Kidney capillary endothelial cell (primary cell): ENCODE results near the gene OTOL1.
"Not testable (repeated sequence)": the region's sequence is repeated elsewhere in the genome, so short reads cannot be mapped to it uniquely, and the experiment has no call there.

Experiments used
- DNase-seq: peaks from one replicate; pipeline ENCODE4 v3.0.0-alpha.2; 2018; ENCODE audit warnings: low spot score

The OTOL1 gene

DNA sequence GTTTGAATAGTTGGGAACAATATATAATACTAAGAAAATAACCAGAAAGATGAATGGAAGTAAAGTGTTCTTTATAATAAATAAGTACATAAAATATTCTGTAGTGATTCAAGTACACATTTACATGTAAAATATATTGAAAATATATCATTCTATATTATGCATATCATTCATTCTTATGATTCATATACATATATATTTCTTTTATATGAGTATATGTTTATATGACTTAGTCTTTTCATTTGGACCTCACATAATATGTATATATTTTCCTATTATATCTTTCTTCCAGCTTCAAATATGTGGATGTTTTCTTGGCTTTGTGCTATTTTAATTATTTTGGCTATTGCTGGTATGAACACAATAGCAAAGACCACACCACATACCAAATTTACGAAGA is at the start of gene OTOL1:
Gene OTOL1 (plus strand): TSS at position 301 of the 400 bp plus-strand sequence. CDS start 0 bp downstream, at position 301.
- DNase-seq = no peak

DNA sequence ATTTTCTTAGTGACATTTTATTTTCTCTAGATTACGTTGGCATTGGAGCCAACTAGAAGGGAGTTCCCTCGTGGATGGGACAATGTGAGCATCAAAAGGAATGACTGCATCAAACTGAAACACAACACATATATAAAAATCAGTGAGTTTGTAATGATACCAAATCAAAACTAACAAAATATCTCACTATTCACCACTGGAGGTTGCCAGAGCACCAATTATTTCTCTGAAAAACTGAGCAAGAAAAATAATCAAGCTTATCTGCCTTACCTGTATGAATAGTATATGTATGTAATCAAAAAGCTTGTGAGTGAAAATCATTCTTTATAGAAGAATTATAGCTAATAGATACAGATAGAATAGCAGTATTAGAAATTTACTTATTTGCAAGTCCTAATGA is 46.8 kb upstream of the OTOL1 start:
- DNase-seq = no peak

DNA sequence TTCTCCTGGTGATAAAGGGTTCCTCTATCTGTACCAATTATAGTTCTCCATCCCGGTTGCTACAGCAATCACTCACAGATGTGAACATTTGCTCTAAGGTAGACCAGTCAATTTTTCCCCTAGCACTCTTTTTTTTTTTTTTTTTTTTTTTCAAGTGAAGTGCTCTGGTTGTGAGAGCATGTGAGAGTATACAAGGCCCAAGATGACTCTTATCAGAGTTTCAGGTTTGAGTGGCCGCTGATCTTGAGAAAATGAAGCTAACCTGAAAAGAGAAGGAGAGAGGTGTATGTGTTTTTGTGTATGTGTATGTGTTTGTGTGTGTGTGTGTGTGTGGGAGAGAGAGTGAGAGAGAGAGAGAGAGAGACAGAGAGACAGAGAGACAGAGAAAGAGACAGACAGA is 44.4 kb upstream of the OTOL1 start:
- no peak for DNase-seq

DNA sequence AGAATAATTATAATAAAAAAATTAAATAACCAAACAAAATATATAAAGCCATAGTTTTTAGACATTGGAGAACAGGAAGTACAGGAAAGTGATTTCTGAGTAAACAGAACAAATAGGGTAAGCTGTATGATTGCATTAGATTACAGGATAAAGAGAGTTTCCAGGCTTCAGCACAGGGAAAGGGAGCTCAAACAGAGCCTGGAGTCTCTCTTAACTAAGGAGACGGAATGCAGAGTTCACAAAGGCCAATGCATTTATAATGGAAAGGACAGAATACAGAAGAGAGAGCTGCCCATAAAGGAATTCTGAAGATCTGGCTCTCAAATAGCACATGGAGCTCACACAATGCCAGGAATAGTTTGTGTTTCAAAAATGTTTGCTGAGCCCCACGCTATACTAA is 42.0 kb upstream of the OTOL1 start:
- no peak for DNase-seq

DNA sequence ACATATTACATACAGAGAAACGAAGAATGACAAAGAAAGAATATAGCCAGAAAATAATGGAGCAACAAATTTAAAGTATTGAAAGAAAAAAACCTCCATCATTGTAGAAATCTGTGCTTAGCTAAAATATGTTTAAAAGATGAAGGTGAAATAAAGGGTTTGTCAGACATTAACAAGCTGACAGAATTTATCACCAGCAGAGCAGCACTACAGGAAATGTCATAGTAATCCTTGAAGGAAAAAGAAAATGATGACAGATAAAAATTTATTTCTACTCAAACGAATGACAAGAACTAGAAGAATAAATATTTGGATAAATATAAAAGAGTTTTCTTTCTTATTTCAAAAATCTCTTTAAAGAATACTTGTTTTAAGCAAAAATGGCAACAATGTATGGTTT is 40.6 kb upstream of the OTOL1 start:
- no peak for DNase-seq

DNA sequence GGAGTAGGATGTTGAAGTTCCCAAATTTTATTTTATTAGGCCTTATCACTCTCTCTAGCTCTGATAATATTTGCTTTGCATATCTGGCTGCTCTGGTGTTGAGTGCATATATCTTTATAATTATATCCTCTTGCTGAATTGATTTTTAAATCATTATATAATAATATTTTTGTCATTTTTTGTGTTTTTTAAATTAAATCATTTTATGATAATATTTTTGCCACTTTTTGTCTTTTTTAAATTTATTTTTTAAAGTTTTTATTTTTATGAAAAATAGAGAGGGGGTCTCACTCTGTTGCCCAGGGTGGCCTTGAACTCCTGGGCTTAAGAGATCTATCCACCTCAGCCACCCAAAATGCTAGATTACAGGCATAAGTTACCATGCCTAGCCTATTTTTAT is 34.5 kb upstream of the OTOL1 start:
- DNase-seq = no peak

DNA sequence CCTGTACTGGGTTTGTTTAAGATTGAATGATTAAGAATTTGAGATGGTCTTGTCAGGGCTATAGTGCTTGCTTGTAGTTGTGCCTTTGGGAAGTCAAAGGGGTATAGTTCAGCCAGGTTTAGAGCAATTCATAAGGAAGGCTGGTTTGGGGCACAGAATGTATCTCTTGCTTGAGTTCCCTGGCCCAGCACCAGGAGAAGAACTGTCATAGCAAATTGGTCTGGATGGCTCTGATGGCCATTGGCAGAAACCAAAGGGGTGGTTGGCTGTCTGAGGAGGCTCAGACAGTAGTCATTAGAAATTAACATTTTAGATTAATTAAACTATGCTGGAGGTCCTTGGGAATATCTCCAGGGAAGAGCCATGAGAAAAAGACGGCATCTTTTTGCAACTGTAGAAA is 25.4 kb upstream of the OTOL1 start:
- DNase-seq = no peak

DNA sequence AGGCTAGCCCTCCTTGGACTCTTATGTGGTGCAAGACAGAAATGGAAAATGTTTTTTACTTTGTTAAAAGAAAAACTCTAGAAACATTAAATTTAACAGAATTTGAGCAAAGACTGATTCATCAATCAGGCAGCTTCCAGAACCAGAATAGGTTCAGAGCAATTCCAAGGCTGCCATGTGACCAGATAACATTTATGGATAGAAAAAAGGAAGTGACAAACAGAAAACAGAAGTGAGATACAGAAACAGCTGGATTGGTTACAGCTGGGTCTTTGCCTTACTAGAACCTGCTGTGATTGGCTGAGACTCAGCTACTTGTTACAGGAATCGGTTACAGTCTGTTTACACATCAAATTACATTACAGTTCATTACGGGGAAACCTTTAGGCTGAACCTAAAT is 22.5 kb upstream of the OTOL1 start:
- DNase-seq = no peak

DNA sequence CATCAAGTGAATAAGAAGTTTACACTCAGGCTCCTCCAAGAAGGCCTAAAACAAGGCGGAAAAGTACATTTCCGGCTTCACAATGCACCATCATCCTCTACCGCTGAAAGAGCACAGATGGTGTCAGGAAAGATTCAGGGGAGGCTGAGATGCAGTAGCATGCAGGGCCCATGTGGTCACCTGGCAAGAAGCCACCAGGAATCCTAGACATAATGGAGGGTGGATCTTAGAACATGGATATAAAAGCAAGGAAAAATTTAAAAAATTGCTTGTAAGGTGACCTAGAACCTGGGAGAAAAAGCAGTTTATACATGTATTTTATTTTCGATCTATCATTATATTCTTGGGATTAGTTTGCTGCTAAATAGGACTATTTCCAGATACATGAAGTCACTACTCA is 21.9 kb upstream of the OTOL1 start:
- no peak for DNase-seq

DNA sequence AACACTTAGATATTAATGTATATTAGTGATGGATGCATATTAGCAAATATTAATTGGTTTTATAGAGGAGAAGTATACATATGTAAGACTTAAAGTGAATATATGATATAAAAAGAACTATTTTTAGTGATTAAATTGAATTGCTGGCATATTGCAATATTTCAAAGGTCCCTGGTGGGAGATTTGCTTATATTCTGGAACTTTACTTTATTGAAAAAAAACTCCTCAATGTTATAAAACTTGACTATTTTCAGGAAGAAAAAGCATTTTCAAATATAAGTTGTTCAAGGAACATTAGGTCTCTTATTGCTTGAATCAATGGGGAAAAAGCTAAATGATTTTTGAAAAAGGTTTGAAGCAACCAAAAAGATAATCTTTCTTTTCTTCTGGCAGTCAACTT is 21.4 kb upstream of the OTOL1 start:
- DNase-seq = no peak

DNA sequence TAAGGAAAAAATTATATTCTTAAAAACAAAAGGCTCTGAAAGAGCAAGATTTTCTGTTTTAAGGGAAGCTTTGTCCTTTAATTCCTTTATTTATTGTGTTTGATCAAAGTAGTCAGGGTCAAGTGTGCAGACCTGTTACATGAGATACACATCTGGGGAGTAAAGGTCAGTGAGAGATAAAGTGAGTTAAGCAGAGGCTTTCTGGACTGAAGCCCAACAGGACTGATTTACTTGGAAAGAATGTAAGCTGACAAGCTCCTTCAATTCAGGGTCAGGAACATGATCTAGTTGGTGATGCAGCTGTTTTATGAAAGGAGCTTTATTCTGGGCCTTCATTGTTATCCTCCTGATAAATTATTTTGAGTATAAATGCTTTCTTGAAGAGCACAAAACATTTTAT is 20.7 kb upstream of the OTOL1 start:
- DNase-seq = no peak

DNA sequence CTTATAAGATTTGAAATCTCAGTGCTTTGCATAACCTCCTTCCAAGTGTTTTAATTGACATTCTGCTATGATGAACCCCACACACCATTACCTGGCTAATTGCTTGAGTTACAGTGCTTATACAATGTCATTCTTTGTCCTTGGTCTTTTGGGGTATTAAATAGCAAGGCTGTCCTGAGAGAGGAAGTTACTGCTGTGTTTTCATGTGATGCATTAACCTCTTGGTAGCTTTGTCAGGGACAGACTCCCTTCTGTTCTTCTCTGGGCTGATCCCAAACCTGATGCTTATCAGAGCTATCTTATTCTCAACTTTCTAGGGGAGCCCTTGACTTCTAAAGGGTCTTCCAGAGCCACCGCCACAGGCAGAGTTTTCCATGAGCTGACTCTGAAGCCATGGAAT is 12.4 kb upstream of the OTOL1 start:
- no peak for DNase-seq

DNA sequence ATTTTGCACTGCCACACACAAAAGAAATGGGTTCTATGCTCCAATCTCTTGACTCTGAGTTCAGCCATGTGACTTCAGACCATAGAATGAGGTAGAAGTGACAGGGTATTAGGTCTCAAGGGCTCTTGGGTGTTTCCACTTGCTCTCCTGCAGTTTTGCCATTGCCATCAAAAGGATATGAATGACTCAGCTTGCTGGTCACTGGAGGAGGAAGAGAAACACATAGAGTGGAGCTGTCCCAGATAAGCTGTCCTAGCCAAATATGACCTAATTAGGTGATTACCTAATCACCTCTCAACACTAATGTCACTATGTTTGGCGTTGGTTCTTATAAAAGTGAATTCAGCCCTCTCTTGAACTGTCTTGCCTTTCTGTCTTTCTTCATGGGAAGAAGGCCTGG is 8.3 kb upstream of the OTOL1 start:
- DNase-seq = not testable (repeated sequence)

DNA sequence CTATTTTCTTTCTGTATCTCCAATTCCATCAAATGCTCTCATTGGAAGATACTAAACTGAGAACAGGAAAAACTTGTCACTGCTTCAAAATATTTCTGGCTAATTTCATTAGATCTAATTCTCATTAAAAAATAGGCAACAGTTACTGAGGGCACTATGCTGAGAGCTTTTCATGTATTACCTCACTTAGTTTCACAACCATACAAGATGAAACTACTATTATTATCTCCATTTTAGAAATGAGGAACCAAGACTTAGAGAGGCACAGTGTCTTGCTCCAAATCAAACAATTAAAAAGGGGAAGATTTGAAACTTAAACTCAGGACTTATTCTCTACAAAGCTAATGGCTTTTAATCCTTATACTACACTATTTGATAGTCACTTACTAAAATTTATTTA is 7.2 kb upstream of the OTOL1 start:
- no peak for DNase-seq

DNA sequence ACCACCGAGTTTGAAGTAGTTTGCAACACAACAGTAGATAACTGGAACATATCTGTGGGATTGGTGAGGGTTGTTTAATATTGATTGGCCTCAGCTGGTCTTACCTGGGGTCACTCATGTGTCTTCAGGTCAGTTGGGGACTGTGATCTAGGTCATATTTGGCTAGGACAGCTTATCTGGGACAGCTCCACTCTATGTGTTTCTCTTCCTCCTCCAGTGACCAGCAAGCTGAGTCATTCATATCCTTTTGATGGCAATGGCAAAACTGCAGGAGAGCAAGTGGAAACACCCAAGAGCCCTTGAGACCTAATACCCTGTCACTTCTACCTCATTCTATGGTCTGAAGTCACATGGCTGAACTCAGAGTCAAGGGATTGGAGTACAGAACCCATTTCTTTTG is 5.8 kb upstream of the OTOL1 start:
- DNase-seq = not testable (repeated sequence)

DNA sequence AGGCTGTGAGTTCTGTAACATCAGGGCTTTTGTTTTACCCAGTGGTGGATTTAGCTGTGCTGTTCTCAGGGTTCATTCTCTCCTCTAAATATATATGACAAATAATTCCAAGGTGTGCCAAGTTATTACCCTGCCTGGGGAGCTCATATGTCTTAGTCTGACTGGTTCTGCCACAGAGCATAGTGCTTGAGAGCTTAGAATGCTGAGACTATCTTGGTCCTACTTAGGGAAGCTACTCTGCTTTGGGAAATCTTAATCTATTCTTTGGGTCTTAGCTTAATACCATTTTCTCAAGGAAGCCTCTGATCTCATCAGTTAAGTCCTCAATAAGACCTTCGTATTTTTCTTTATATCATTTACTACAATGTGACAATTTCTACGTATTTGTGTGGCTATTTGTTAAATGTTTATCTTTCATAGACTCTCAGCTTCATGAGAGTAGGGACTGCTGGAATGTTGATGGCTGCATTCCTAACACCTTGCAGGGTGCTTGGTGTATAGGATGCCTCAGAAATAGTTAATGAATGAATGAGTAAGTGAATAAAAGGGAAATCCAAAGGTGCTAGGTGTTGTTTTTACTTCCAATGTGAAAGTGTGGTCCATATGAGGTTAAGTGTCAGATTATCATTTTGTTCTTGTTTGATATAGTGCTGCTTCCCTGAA is 1.8 kb downstream of the OTOL1 start:
- DNase-seq = no peak

DNA sequence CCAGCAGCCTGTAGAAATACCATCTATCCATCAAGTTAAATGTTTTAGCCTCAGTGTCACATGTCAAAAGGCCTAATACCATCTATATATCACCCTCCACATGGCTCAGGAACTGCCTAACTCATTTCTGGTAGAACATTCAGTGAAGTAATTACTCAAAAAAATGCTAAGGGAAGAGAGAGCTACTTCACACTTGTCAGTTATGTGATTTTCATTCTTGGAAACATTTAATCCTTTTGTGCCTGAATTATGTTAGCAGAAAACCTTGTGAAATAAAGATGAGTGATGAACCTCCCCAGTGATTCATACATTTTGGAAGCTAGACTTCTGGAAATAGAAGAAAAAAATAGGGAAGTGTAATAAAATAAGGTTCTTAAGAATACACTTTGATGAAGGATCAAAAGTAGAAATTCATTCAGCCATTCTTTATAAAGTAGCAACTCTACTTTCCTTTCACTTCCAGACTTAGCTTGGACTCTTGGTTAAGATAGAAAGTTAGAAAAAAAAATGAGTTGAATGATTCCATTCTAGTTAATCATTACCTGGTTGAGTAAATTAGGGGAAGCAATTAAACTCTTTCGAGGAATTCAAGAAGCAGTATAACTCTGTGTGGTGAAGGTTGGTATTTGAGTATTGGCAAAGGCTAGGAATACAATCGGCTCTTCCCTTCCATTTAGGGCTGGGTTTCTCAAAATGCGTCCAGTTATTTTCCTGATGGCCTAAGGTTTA is 3.6 kb downstream of the OTOL1 start:
- no peak for DNase-seq

DNA sequence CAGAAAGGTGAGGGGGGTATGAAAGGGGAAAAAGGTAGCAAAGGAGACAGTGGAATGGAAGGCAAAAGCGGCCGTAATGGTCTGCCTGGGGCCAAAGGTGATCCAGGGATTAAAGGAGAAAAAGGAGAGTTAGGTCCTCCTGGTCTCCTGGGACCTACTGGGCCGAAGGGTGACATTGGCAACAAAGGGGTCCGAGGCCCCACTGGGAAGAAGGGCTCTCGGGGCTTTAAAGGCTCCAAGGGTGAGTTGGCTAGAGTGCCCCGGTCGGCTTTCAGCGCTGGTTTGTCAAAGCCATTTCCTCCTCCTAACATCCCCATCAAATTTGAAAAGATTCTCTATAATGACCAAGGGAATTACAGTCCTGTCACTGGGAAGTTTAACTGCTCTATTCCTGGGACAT is 6.7 kb downstream of the OTOL1 start:
- no peak for DNase-seq

DNA sequence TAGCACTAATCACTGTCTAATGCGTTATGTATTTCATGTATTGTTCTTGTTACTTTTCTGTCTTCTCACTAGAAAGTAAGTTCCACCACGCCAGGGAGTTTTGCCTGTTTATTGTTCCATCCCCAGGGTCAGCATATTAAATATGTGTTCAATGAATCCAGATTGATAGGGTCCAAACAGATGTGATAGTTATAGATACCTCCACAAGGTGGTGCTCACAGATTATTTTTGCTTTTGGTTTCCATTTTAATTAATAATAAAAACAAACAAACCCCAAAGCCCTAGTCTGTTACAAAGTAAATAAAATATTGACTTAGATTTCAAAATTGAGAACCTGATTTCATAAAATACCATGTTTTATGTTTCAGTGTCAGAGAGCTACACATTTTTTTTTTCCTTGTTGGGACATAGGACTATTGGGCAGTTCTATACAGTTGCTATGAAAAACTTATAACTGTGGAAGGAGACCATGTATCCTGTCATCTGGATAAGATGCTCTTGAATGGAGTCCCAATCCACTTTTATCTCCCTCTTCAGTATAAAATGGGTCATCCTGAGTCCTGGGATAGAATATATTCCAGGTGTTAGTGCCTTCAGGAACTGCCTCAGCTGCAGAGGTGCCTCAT is 12.4 kb downstream of the OTOL1 start:
- peak; percentile 4 for DNase-seq

DNA sequence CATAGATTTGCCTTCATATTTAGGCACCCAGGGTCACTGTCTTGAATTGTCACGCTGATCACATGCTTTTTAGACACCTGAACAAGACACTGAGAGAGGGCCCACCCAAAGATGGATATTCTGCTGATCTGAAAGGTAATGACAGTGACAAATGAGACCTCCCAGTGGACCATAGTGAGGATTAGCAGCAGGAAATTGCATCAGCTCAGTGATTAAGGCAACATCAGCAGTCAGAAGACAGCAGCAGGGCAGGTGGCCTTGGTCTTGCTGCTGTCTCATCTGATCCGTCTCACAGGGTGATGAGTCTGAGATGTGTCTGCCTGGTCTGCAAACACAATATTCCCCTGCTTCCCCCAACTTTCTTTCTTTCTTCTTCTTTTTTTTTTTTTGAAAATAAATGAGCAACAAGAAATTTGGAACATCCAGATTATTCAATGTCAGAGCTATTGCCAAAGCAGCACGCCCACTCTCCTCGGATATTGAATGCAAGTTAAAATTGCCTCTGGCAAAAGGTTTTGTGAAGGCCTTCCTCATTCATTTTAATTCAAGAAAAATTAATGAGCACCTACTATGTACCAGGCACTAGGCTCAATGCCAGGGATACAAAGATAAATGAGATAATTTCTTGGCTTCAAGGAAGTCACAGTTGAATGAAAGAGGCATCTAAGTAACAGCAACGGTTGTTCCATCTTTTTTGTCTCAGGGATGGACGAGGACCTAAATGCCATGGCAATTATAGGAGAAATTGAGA is 14.1 kb downstream of the OTOL1 start:
- DNase-seq = no peak

DNA sequence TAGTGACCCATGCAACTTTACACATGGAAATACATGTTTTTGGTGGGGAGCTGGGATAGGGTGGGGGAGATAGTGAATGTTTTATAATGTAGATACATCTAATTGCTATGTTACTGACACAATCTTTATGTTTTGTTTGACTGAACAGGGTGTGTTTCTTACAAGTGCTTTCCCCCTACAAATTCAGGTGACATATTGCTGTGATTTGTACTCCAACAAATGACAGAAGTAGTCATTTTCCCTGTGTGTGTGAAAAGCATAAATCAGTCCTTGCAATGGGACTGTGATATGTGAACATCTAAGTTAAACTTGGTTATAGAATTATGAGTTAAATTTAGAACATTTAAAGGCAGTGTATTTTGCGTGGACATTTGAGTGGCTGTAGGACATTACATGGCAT is 27.3 kb downstream of the OTOL1 start:
- no peak for DNase-seq

DNA sequence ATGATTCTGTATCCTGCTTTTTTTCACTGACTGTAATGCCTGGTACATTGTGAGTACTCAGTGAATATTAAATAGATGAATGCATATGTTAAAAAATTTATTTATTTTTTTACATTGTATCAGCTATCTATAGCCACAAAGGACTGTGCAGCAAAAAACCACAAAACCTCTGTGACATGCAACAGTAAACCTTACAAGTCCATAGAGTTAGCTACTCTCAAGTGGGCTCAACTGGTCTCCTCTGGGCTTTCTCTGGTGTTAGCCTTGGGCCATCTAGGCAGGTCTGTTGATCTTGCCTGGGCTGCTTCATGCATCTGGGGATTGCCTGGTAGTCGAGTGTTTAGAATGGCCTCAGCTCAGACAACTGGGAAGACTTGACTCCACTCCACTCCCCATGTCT is 35.3 kb downstream of the OTOL1 start:
- DNase-seq = no peak

DNA sequence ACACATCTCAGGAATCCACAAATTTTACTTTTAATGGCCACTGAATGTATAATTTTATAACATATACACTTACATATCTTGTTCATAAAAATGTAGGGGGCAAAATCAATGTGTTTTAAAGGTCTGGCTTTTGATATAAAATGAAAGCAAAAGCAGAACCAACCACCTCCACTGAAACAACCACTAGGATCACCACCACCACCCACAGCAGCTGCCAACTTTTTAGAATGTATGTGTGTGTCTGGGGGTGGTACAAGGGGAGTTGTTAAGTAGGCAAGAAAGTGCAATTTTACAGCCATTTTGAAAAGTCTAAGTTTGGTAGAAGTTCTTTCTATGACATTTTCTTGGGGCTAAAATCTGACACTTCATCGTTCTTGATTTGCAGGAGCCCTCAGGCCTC is 44.0 kb downstream of the OTOL1 start:
- DNase-seq = no peak
